Activated naive CD4-positive, alpha-beta T cell treated with anti-CD3 and anti-CD28 coated beads, Interleukin-2, amount 10 ng/mL, durations not matched to agents 7 days and 5 days (primary cell): ENCODE data around the gene PTPRH.
"Not testable (repeated sequence)": the region's sequence is repeated elsewhere in the genome, so short reads cannot be mapped to it uniquely, and the experiment has no call there.

ENCODE experiments used
- CTCF ChIA-PET: fragments of 350-600 bp; sonication (Branson Sonifier 250); formaldehyde crosslinking; loops from one replicate; lab custom pipeline; 2021; ENCODE audit warnings: antibody characterized with exemption; lab: Charles Lee
- DNase-seq: peaks from one replicate; pipeline ENCODE4 v3.0.0-alpha.2; 2020
- H3K27ac Mint-ChIP-seq: one replicate; pipeline ENCODE4 v1.8.0; 2021; ENCODE audit warnings: mild to moderate bottlenecking, moderate library complexity, mixed read lengths
- H3K27me3 Mint-ChIP-seq: one replicate; pipeline ENCODE4 v1.8.0; 2021; ENCODE audit warnings: mild to moderate bottlenecking, mixed read lengths
- H3K36me3 Mint-ChIP-seq: one replicate; pipeline ENCODE4 v1.8.0; 2021; ENCODE audit warnings: mixed read lengths
- H3K4me1 Mint-ChIP-seq: one replicate; pipeline ENCODE4 v1.8.0; 2021; ENCODE audit warnings: mixed read lengths
- H3K4me3 Mint-ChIP-seq: one replicate; pipeline ENCODE4 v1.8.0; 2021; ENCODE audit warnings: mild to moderate bottlenecking, moderate library complexity, mixed read lengths
- H3K9me3 Mint-ChIP-seq: one replicate; pipeline ENCODE4 v1.8.0; 2021; ENCODE audit warnings: mixed read lengths

PTPRH gene

DNA sequence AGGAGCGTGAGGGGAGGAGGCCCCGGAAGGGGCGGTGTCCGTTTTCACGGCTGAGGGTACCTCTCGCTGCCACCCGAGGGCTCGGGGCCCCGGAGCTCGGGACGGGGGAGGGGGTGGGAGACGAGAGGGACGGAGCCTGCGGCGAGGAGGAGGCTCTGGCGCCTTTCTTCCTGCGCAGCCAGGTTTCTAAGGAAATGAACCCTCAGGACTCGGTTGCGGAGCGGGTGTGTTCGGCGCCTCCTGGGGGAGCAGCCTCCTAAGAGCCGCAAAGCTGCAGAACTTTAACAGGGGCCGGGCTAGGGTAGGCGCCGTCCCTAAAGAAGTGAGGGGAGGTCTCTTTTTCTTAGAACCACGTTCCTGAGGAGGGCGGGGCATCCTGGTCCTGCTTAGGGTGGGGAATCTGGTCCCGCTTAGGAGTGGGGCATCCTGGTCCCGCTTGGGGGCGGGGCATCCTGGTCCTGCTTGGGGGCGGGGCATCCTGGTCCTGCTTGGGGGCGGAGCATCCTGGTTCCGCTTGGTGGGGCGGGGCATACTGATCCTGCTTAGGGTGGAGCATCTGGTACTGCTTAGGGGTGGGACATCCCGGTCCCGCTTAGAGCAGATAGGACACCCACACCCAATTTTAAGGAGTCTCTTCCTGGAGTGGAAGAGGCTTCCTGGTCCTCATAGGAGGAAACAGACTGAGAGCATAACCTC is 35.4 kb downstream of the PTPRH start:
- H3K27ac Mint-ChIP-seq: no peak overlapping the region
- H3K4me1 Mint-ChIP-seq: peaks cover 26% of the 10 kb centered on the region
- CTCF ChIA-PET: interaction anchor here (1.0 to 1.5 kb wide), 3 partner anchors 14 to 330 kb away, joined by 3 read pairs; no protein-coding TSS in a partner anchor
- H3K9me3 Mint-ChIP-seq: peaks cover 6% of the 10 kb centered on the region
- H3K27me3 Mint-ChIP-seq: peaks cover 100% of the 10 kb centered on the region
- H3K36me3 Mint-ChIP-seq: peaks cover 1% of the 10 kb centered on the region
- peak overlapping the region; percentile 56 for H3K4me3 Mint-ChIP-seq
- DNase-seq: peak; percentile 67

DNA sequence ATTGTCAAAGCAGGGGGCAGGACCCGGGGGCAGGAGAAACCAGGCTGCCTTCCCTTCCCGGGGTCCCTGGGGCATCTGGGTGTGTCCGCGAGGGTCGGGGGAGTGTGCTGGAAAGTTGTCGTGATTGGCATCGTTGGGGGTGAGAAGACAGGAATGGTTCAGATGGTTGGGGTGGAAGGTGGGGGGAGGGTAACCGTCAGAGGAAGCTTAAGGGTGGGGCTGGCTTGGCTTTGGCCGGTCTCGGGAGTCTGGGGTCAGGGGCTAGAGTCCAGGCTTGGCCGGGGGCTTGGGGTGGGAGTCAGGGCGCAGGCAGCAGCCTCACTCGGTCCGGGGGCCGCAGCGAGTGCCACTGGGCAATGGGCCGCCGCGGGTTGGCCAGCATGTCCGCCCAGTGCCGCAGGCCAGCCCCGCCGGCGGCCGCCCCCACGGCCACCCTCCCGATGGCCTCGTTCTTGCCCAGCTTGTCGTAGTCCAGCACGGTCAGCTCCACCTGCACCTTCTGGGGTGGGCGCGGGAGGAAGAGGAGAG is 36.1 kb downstream of the PTPRH start:
- no peak for DNase-seq
- peaks cover 1% of the 10 kb centered on the region for H3K36me3 Mint-ChIP-seq
- peaks cover 6% of the 10 kb centered on the region for H3K9me3 Mint-ChIP-seq
- peaks cover 21% of the 10 kb centered on the region for H3K4me1 Mint-ChIP-seq
- no peak overlapping the region for H3K27ac Mint-ChIP-seq
- CTCF ChIA-PET: interaction anchor here (1.2 to 1.5 kb wide), 2 partner anchors 14 to 130 kb away, joined by 3 read pairs; no protein-coding TSS in a partner anchor
- H3K27me3 Mint-ChIP-seq: peaks cover 100% of the 10 kb centered on the region
- peak overlapping the region; percentile 56 for H3K4me3 Mint-ChIP-seq

DNA sequence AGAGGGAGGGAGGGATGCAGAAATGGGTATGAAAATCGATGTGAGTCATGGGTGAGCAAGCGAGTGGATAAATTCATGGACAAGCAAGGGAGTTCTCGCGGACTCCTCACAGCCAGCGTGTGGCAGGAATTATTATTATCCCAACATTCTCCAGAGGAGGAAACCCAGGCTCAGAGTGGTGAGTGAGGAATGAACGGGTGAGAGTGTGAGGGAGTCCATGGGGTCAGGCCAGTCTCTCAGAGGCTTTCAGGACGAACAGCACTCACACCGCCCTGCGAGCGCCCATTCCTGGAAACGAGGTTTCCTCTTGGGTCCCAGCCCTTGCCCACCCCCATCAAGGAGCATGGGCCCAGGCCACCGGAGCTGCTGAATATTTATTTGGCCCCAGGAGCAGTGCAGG is 36.6 kb downstream of the PTPRH start:
- no peak for DNase-seq
- CTCF ChIA-PET: interaction anchor here (1.2 kb wide), 1 partner anchor 13 kb away, joined by 3 read pairs; no protein-coding TSS in a partner anchor
- Mint-ChIP-seq H3K27me3 (peaks cover 99% of the 10 kb centered on the region), H3K36me3 (peaks cover 1% of the 10 kb centered on the region), H3K4me3 (peak overlapping the region; percentile 47), H3K27ac (no peak overlapping the region), H3K9me3 (peaks cover 6% of the 10 kb centered on the region), H3K4me1 (peaks cover 21% of the 10 kb centered on the region)

DNA sequence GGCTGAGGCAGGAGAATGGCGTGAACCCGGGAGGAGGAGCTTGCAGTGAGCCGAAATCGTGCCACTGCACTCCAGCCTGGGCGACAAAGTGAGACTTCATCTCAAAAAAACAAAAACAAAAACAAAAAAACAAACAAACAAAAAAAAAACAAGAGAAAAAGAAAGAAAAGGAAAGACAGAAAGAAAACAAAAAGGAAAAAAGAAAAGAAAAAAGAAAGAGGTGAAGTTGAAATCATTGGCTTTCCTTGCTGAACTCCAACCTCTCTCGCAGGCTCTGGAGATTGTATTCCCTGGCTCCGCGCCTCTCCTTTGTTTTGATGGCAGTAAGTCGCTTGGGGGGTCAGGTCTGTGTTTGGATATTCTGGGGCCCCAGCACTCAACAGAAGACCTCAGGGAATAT is 37.0 kb downstream of the PTPRH start:
- H3K4me3 Mint-ChIP-seq, CTCF ChIA-PET, DNase-seq, H3K9me3 Mint-ChIP-seq, H3K36me3 Mint-ChIP-seq, H3K27ac Mint-ChIP-seq: not testable (repeated sequence)
- Mint-ChIP-seq H3K27me3 (peaks cover 99% of the 10 kb centered on the region), H3K4me1 (peaks cover 21% of the 10 kb centered on the region)

DNA sequence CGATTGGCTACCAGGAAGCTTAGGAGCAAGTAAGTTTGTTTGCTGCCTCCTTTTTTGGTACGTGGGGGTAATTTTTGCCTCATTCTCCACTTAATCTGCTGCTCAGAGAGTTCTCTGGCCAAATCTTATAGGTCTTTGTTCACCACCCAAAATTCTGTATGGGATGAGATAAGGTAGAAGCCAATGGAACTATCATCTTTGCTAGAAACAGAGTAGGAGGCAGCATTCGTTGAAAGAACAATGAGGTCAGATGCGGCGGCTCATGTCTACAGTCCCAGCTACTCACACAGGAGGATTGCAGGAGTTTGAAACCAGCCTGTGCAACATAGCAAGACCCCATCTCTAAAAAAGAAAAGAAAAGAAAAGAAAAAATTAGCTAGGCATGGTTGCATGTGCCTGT is 37.9 kb downstream of the PTPRH start:
- H3K9me3 Mint-ChIP-seq: peaks cover 6% of the 10 kb centered on the region
- peaks cover 99% of the 10 kb centered on the region for H3K27me3 Mint-ChIP-seq
- H3K4me1 Mint-ChIP-seq: peaks cover 28% of the 10 kb centered on the region
- no peak overlapping the region for H3K4me3 Mint-ChIP-seq
- H3K36me3 Mint-ChIP-seq: peaks cover 6% of the 10 kb centered on the region
- no peak overlapping the region for H3K27ac Mint-ChIP-seq
- DNase-seq: no peak
- CTCF ChIA-PET: no interaction called here

DNA sequence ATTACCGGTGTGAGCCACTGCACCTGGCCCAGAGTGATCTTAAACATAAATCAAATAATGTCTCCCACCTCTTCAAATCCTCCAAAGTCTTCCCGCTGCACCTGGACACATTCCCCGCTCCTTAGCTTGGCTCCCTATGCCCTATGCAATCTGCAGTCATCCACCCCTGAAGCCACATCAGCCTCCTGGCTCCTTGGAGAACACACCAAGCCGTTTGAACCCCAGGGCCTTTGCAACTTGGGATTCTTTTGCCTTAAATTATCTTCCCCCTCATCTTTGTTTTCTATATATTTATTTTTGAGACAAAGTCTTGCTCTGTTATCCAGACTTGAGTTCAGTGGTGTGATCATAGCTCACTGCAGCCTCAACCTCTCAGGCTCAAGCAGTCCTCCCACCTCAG is 40.2 kb downstream of the PTPRH start:
- Mint-ChIP-seq H3K4me3 (no peak overlapping the region), H3K27ac (no peak overlapping the region), H3K36me3 (peaks cover 6% of the 10 kb centered on the region), H3K4me1 (peaks cover 24% of the 10 kb centered on the region), H3K9me3 (no peaks in the 10 kb centered on the region), H3K27me3 (peaks cover 98% of the 10 kb centered on the region)
- no peak for DNase-seq
- CTCF ChIA-PET: interaction anchor here (1.8 kb wide), 1 partner anchor 9 kb away, joined by 7 read pairs; no protein-coding TSS in a partner anchor

DNA sequence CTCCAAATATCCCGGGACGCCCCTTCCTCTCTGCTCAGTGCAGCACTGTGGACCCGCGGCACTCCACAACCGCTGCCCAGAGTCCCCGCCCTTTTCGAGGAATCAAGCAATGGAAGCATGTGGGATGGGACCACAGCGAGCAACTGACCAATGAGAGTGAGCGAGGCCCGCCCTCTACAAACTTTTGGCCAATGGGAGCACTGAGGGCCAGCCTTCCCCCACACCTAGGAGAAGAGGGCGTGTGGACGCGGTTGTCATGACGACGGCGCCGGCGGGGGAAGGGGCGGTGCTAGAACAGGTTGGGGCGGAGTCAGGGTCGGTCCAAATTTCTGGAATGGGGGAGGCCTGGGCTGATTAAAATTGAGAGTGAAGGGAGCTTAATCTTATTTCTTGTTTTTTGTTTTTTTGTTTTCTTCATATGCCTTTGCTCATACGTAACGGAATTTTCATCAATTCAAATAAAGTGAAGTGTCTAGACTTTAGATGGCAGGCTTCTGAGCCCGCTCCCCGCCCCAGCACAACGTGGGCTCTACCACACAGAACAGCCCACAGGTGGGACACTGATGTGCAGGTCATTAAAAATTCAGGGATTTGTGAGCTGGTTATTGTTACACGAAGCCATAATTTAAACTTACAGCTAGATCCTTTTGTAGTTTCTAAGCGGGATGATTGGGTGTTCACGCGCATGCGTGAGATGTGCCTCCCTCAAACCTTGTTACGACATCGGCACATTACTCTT is 42.6 kb downstream of the PTPRH start, which contains the start of gene DNAAF3:
TSS of gene DNAAF3 (minus strand) at position 84 of the 739 bp plus-strand sequence. CDS start 200 bp downstream, outside the sequence.
- CTCF ChIA-PET: interaction anchor here (1.5 kb wide), 1 partner anchor 9 kb away, joined by 5 read pairs; no protein-coding TSS in a partner anchor
- H3K27me3 Mint-ChIP-seq: peaks cover 91% of the 10 kb centered on the region
- peaks cover 5% of the 10 kb centered on the region for H3K36me3 Mint-ChIP-seq
- H3K27ac Mint-ChIP-seq: no peak within 1 kb of the TSS
- no peaks in the 10 kb centered on the region for H3K9me3 Mint-ChIP-seq
- peaks cover 11% of the 10 kb centered on the region for H3K4me1 Mint-ChIP-seq
- peak within 1 kb of the TSS; percentile 42 for H3K4me3 Mint-ChIP-seq
- peak; percentile 74 for DNase-seq

DNA sequence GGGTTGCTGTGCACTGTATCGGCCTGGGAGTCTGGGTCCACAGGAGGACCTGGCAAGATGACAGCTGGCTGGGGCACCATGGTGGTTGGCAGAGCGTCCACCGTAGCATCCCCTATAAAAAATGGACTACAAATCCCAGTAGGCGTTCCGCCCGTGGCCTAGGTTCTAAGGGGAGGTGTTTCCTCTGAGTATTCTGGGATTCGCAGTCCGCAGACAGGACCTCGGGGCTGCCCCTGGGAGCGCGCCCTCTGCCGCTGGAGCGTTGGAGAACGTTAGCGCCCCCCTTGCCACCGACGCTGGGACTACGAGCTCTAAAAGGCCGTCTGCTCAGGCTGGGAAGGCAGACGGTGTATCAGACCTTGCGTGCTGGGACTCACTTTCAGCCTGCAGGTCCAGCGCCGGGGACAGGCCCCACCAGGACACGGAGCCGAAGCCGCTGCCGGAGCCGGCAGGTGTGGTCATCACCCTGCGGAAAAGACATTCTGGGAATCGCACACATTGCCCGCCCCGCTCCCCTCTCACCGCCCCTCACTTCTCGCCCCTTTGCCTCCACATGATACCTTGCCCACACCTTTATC is 43.3 kb downstream of the PTPRH start:
- DNase-seq: peak; percentile 43
- Mint-ChIP-seq H3K27me3 (peaks cover 91% of the 10 kb centered on the region), H3K4me3 (peak overlapping the region; percentile 42), H3K9me3 (no peaks in the 10 kb centered on the region), H3K27ac (no peak overlapping the region), H3K4me1 (peaks cover 11% of the 10 kb centered on the region), H3K36me3 (peaks cover 5% of the 10 kb centered on the region)
- CTCF ChIA-PET: interaction anchor here (1.0 to 1.5 kb wide), 2 partner anchors 10 to 25 kb away, joined by 3 to 5 read pairs; no protein-coding TSS in a partner anchor

DNA sequence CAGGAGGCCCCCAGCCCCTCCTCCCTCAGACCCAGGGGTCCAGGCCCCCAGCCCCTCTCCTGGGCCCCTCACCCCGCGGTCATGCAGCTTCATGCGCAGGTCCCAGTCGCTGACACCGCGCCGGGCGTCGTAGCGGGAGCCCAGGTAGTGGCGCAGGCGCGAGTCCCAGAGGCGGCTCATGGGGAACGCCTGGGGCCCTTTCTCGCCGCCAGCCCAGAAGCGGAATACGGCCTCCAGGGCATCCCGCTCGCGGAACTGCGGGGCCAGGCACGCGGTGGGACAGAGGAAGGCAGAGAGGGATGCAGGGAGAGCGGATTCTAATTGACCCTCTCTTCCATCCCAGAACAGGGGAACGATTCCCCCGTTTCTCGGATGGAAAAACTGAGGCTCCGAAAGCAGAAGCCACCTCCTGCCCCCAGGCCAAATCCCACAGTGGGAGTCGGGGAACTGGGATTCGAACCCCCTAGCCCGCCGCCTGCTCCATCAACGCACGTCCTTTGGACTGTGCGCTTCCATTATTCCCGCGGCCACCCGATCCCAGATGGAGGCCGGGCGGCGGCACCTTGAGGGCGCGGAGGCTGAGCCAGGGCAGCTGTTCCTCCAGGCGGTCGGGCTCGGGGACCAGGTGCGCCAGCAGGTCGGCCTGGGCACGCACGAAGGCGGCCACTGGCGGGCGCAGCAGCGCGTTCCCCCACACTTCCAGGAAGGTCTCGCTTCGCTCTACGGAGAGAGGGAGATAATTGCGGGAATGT is 47.6 kb downstream of the PTPRH start:
- no peak for DNase-seq
- CTCF ChIA-PET: interaction anchor here (2.7 kb wide), 1 partner anchor 281 kb away, joined by 14 read pairs; no protein-coding TSS in a partner anchor
- Mint-ChIP-seq H3K4me3 (no peak overlapping the region), H3K36me3 (peaks cover 2% of the 10 kb centered on the region), H3K9me3 (peaks cover 2% of the 10 kb centered on the region), H3K27me3 (peaks cover 93% of the 10 kb centered on the region), H3K27ac (no peak overlapping the region), H3K4me1 (peaks cover 12% of the 10 kb centered on the region)

DNA sequence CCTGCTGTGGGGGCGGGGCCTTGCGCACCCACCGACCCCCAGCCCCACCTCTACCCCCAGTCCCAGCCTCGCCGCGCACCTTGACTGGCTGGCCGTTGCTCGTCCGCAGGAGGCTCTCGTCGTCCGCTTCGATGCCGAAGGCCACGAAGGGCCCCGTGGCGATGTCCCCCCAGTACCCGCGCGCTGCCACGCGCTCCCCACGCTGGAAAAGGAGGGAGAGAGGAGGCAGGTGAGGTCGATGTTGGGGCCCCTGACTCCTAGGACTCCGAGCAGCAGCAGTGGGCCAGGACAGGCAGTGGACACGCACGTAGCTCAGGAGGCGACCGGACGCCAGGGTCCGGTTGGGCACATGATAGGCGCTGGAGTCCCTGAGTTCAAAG is 48.3 kb downstream of the PTPRH start:
- Mint-ChIP-seq H3K27me3 (peaks cover 93% of the 10 kb centered on the region), H3K4me1 (peaks cover 9% of the 10 kb centered on the region)
- CTCF ChIA-PET: interaction anchor here (0.7 to 3.1 kb wide), 8 partner anchors 9 to 280 kb away, joined by 3 to 18 read pairs (median 10); partner anchors contain the start of gene PPP6R1

DNA sequence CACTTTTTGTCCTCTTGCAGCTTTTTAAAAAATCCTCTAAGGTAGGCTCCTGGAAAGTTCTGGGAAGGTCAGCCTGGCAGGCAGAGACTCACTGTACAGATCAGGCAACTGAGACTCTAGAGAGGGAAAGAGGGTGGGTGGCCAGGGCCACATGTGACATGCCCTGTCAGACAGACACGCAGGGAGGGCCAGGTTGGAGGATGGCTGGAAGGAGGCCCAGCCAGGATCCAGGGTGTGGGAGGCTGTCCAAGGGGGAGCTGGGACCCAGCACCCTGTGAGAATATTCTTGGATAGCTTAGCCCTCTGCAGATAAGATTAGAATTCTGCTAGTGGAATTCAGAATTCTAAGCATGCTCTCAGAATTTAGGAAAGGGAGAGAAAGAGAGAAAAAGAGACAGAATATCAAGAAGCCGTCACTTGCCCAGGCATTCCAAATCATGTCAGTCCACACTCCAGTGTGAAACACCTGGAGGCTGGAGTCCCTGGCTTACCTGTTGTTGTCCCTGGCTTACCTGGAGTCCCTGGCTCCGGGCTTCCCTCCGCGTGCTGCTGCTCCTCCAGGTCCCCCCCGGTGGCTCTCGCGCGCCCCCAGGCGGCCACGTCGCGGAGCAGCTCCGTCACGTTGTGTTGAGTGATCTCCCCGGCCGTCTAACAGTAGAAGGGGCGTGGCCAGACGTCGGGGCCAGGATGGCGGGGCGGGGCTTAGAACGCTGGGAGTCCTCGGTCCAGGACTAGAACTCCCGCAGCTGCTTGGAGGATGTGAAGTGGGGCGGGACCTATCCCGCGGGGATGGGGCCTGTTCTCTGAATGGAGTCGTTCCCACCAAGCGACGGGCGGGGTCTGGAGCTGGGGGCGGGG is 48.9 kb downstream of the PTPRH start:
- Mint-ChIP-seq H3K27ac (no peak overlapping the region), H3K27me3 (peaks cover 89% of the 10 kb centered on the region), H3K4me3 (no peak overlapping the region), H3K9me3 (peaks cover 2% of the 10 kb centered on the region), H3K4me1 (peaks cover 9% of the 10 kb centered on the region), H3K36me3 (no peaks in the 10 kb centered on the region)
- CTCF ChIA-PET: interaction anchor here (0.7 to 3.1 kb wide), 11 partner anchors 9 to 279 kb away, joined by 3 to 18 read pairs (median 4); partner anchors contain the start of gene PPP6R1
- peak; percentile 92 for DNase-seq

More for the DNA sequence above, 48.3 kb downstream of the PTPRH start:
- H3K9me3 Mint-ChIP-seq: peaks cover 2% of the 10 kb centered on the region
- no peak overlapping the region for H3K27ac Mint-ChIP-seq
- no peak overlapping the region for H3K4me3 Mint-ChIP-seq
- DNase-seq: no peak
- H3K36me3 Mint-ChIP-seq: no peaks in the 10 kb centered on the region
